Caco-2 (cell line): Measurements from ENCODE around the gene ELMO3. TPM values are rescaled to one million over a fixed set of nuclear protein-coding genes. Genes with fewer than 3 reads are reported as not detected.

Experiments
- BruUV-seq: library from RNA; stranded (reverse); fragments of 400-500 nt; replicated peaks from 2 replicates; lab custom pipeline; 2021; lab: Mats Ljungman, UMichigan
- CTCF ChIA-PET: fragments of 300-600 bp; sonication (Branson Sonifier 250); formaldehyde crosslinking; loops from one replicate; lab custom pipeline; 2022; ENCODE audit warnings: antibody characterized with exemption; lab: Charles Lee
- POLR2A ChIA-PET: fragments of 300-600 bp; sonication (Branson Sonifier 250); formaldehyde crosslinking; loops from one replicate; lab custom pipeline; 2022; ENCODE audit warnings: antibody characterized with exemption; lab: Charles Lee
- DNase-seq, 2 experiments: peaks; one replicate each; pipeline versions ENCODE4 v3.0.0 to v3.0.0-alpha.2; 2020 to 2022
- H3K27me3 ChIP-seq: replicated peaks from 2 replicates; pipeline ENCODE4 v1.6.0; 2011; ENCODE audit warnings: low read length; ENCODE audit not compliant: control insufficient read depth, insufficient read depth
- H3K36me3 ChIP-seq: 2 replicates; pipeline ENCODE4 v1.5.1; 2011; ENCODE audit warnings: low read length; ENCODE audit not compliant: control insufficient read depth, insufficient read depth
- H3K4me1 ChIP-seq: fragments of 250-450 bp; sonication (Bioruptor Pico); 2 replicates; pipeline ENCODE4 v1.5.1; 2020; ENCODE audit warnings: mild to moderate bottlenecking
- H3K4me3 ChIP-seq: 2 replicates; pipeline ENCODE4 v1.5.1; 2011; ENCODE audit warnings: low read depth, mild to moderate bottlenecking, control low read depth, low read length
- H3K9me3 ChIP-seq: fragments of 250-450 bp; sonication (Bioruptor Pico); 2 replicates; pipeline ENCODE4 v1.5.1; 2020; ENCODE audit warnings: mild to moderate bottlenecking, moderate library complexity
- H3K27ac Mint-ChIP-seq: one replicate; pipeline ENCODE4 v1.8.0; 2022; ENCODE audit warnings: mixed read lengths; ENCODE audit not compliant: unreplicated experiment
- H3K27me3 Mint-ChIP-seq: one replicate; pipeline ENCODE4 v1.8.0; 2022; ENCODE audit warnings: mixed read lengths; ENCODE audit not compliant: insufficient read depth, unreplicated experiment
- H3K36me3 Mint-ChIP-seq: one replicate; pipeline ENCODE4 v1.8.0; 2022; ENCODE audit warnings: mild to moderate bottlenecking, mixed read lengths; ENCODE audit not compliant: insufficient read depth, unreplicated experiment
- H3K4me1 Mint-ChIP-seq: one replicate; pipeline ENCODE4 v1.8.0; 2022; ENCODE audit warnings: low read depth, mixed read lengths; ENCODE audit not compliant: unreplicated experiment
- H3K4me3 Mint-ChIP-seq: one replicate; pipeline ENCODE4 v1.8.0; 2022; ENCODE audit warnings: mild to moderate bottlenecking, moderate library complexity, mixed read lengths; ENCODE audit not compliant: unreplicated experiment
- H3K9me3 Mint-ChIP-seq: one replicate; pipeline ENCODE4 v1.8.0; 2022; ENCODE audit warnings: mixed read lengths; ENCODE audit not compliant: unreplicated experiment
- CTCF ChIP-seq, 2 experiments: fragments of 200-600 bp in 1 of 2; IDR thresholded peaks; 1 replicate in 1 of 2; 2 replicates in 1 of 2; pipeline versions ENCODE4 v1.5.1 to v1.8.0; 2011 to 2022; ENCODE audit warnings: antibody characterized with exemption in 1 of 2, control low read depth in 1 of 2, inconsistent platforms in 1 of 2, low read depth in 1 of 2, low read length in 1 of 2, mild to moderate bottlenecking in 1 of 2, moderate library complexity in 1 of 2; ENCODE audit not compliant: insufficient read depth in 1 of 2, severe bottlenecking in 1 of 2, unreplicated experiment in 1 of 2
- intact Hi-C: fragments of 100-400 bp; cut with micrococcal nuclease; formaldehyde crosslinking; loops from one replicate; pipeline ENCODE4 v1.10.0; 2022; ENCODE audit not compliant: unreplicated experiment
- microRNA-seq: library from miRNA; unstranded; fragments of <30 nt; microRNA quantifications from one replicate; pipeline ENCODE4 v1.2.0, GENCODE V29; 2022
- total RNA-seq: library from RNA; stranded (reverse); gene quantifications from 2 replicates; pipeline ENCODE4 v1.2.3, GENCODE V29; 2022

ELMO3 gene
- total RNA-seq, 1 experiment from 2014 or later = 27.8 TPM

DNA sequence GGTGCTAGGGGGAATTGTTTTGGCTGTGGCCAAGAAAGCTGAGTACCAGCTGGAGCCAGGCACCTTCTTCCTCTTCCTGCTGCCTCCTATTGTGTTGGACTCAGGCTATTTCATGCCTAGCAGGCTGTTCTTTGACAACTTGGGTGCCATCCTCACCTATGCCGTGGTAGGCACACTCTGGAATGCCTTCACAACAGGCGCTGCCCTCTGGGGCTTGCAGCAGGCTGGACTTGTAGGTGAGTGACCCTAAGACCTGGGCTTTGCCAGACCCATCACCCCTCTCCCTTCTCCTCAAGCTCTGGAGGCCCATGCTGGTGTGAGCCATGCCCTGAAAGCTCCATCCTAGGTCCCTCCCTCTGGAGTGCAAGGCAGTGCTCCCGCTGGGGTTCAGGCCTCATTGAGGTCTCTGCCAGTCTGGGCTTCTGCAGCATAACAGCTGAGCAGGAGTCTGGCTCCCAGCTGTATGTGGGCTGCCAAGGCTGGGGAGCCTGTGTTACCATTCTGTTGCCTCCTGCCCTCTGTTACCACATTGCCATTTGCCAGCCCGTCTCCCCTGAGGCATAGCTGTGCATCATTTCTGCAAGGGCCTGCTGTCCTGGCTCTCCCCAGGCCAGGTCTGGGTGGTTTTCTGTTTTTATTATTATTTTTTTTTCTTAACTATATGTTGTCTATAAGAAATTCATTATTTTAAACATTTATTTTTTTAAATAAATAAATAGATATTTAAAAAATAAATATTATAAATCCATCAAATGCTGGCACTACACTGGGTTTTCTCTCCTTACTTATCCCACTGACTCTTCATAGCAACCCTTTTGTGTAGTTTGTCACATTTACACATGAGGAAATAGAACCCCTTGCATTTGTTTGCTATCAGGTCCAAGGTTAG, 53.9 kb downstream of the ELMO3 start:
- peaks cover 16% of the 10 kb centered on the region for H3K27me3 Mint-ChIP-seq
- no peaks in the 10 kb centered on the region for H3K9me3 ChIP-seq
- no TSS peak for BruUV-seq
- no peak for TF ChIP-seq CTCF (IDR thresholded peaks at IDR 0.05; ENCODE audit: insufficient read depth in 1 of 2, low read depth in 1 of 2, low read length in 1 of 2, severe bottlenecking in 1 of 2, unreplicated experiment in 1 of 2)
- H3K27me3 ChIP-seq = peaks cover 6% of the 10 kb centered on the region
- ChIA-PET POLR2A (no interaction called here), CTCF (interaction anchor here (0.6 kb wide), 1 partner anchor 8 kb away, joined by 3 read pairs; no protein-coding TSS in a partner anchor)
- no peak overlapping the region for H3K4me3 ChIP-seq
- DNase-seq = no peak
- H3K4me3 Mint-ChIP-seq = no peak overlapping the region
- no peaks in the 10 kb centered on the region for H3K9me3 Mint-ChIP-seq
- intact Hi-C loops = no loop called here
- peaks cover 5% of the 10 kb centered on the region for H3K36me3 Mint-ChIP-seq
- H3K4me1 Mint-ChIP-seq = peaks cover 14% of the 10 kb centered on the region
- no peaks in the 10 kb centered on the region for H3K36me3 ChIP-seq
- peaks cover 2% of the 10 kb centered on the region for H3K4me1 ChIP-seq
- no peak overlapping the region for H3K27ac Mint-ChIP-seq

Small RNAs within 50 kb of the gene (microRNA-seq; reads per million reads assigned to microRNA genes)
- 9.1 reads per million, percentile 47 among the genes with 10 or more reads in this experiment for gene MIR328

Other genes with a start within 250 kb of the ELMO3 start
- 0.79 and 0.95 TPM in 2 replicates for gene CES3, start 237.9 kb upstream of the ELMO3 start, total RNA-seq
- gene CES4A, start 210.5 kb upstream of the ELMO3 start, total RNA-seq = not detected in 2 replicates
- 102 and 108 TPM in 2 replicates for gene CBFB, start 170.0 kb upstream of the ELMO3 start, total RNA-seq
- 34.4 and 38.5 TPM in 2 replicates for gene PHAF1, start 89.2 kb upstream of the ELMO3 start, total RNA-seq
- gene B3GNT9, start 48.1 kb upstream of the ELMO3 start, total RNA-seq = 11.6 and 11.7 TPM in 2 replicates
- gene TRADD, start 39.2 kb upstream of the ELMO3 start, total RNA-seq = 16.8 and 18.3 TPM in 2 replicates
- 27.6 and 31.5 TPM in 2 replicates for gene FBXL8, start 39.2 kb upstream of the ELMO3 start, total RNA-seq
- gene HSF4, start 34.4 kb upstream of the ELMO3 start, total RNA-seq = 39.4 and 52.0 TPM in 2 replicates
- gene NOL3, start 28.6 kb upstream of the ELMO3 start, total RNA-seq = 17.4 and 22.4 TPM in 2 replicates
- 22.2 and 28.6 TPM in 2 replicates for gene MATCAP1, start 15.2 kb upstream of the ELMO3 start, total RNA-seq
- 0.61 and 0.72 TPM in 2 replicates for gene EXOC3L1, start 9.0 kb upstream of the ELMO3 start, total RNA-seq
- gene E2F4, start 7.0 kb upstream of the ELMO3 start, total RNA-seq = 113 and 115 TPM in 2 replicates
- gene TMEM208, start 28.0 kb downstream of the ELMO3 start, total RNA-seq = 63.8 and 69.7 TPM in 2 replicates
- gene FHOD1, start 48.4 kb downstream of the ELMO3 start, total RNA-seq = 59.1 and 69.0 TPM in 2 replicates
- gene SLC9A5, start 49.8 kb downstream of the ELMO3 start, total RNA-seq = 2.3 and 2.4 TPM in 2 replicates
- gene PLEKHG4, start 80.4 kb downstream of the ELMO3 start, total RNA-seq = 91.0 and 96.4 TPM in 2 replicates
- not detected in 2 replicates for gene KCTD19, start 127.6 kb downstream of the ELMO3 start, total RNA-seq
- 0.79 TPM in 1 of 2 replicates, not detected in the other for gene LRRC36, start 127.7 kb downstream of the ELMO3 start, total RNA-seq
- gene TPPP3, start 194.4 kb downstream of the ELMO3 start, total RNA-seq = 0.39 and 0.56 TPM in 2 replicates
- gene ZDHHC1, start 217.3 kb downstream of the ELMO3 start, total RNA-seq = 1.0 and 1.3 TPM in 2 replicates
- 11.3 and 12.3 TPM in 2 replicates for gene HSD11B2, start 232.0 kb downstream of the ELMO3 start, total RNA-seq